HG03025 (cell line): Measurements from ENCODE around the gene SMC5.
"Not testable (repeated sequence)": the region's sequence is repeated elsewhere in the genome, so short reads cannot be mapped to it uniquely, and the experiment has no call there.

Experiments used
- ATAC-seq: cut with Tn5 transposase; IDR thresholded peaks from one replicate; pipeline ENCODE4 v1.9.1; 2021; ENCODE audit warnings: mild to moderate bottlenecking, moderate library complexity; ENCODE audit not compliant: unreplicated experiment, low FRiP score

The SMC5 gene

DNA sequence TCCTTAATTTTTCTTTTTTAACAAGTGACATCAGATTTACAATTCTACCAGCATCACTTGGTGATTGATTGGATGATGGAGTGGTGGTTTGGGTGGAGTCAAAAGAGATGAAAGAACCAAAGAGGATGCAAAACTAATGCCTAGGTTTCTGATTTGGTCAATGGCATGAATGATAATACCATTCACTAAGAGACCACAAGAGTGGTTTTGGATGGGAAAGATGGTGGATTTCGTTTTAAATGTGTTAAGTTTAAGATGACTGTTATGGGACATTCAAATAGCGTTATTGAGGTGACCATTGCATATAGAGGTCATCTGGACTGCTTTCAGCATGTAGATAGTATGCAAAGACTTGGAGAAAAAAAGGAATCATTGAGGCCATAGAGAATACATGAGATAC lies 3.6 kb downstream of the SMC5 start:
- ATAC-seq, result no peak

DNA sequence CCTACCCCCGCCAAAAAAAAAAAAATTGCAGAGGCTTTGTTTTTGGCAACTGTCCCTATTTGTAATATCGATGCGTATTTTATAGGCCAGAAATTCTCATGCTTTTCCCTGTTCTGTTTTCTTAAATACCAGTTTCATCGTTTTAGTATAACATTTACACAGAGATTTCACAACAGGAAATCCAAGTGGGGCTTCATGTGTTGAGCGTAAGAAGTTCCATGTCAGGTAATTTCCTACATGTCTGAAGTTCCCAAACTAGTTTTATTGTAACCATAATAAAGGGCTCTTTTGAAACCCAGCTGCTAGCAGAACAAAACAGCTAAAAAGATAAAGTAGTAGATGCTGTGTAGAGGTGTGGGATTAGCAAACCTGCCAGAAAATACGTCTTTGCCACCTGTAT lies 4.2 kb downstream of the SMC5 start:
- no peak for ATAC-seq

DNA sequence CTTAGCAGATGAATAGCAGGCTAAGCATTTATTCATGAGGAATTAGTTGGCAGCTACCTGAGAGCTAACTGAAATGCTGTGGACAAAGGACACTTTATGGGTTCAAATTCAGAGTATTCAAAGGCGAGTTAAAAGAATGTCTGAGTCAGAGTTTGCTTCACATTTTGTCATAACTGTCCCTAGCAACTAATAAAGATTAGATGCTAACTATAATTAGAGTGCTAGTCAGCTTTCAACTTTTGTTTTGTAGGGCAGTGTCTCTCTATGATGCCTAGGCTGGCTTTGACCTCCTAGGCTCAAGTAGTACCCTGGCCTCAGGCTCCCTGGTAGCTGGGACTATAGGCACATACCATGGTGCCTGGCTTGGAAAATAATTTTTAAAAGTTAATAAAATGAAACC lies 4.6 kb downstream of the SMC5 start:
- no peak for ATAC-seq

DNA sequence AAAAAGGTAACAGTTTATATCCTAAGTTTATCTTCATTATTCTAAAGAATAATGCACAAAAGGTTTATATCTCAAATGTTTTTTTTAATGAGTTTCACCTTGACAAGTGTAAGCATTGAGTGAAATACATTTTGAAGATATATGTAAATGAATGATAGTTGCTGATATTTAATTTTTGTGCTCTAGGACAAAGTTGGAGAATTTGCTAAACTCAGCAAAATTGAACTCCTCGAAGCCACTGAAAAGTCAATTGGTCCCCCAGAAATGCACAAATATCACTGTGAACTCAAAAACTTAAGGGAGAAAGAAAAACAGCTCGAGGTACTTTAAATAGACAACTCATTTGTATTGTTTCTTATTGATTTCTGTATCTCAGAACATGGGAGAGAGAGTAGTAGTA lies 19.5 kb downstream of the SMC5 start:
- no peak for ATAC-seq

DNA sequence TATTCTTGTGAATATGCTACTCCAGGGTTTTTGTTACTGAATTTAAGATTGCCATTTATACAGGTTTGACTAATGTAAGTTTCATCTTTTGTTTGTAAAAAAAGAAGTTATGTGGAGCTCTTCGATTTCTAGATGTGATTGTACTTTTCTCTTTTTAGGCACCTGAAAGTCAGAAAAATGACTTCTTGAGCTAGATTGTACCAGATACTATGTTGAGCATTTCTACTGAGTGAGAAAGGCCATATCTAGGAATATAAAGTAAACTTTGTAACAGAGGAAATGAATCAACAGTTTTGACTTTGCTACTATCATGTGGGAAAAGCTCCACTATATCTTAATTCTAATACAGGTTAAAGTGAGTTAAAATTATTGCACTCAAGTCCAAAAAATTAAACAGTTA lies 25.1 kb downstream of the SMC5 start:
- ATAC-seq, result no peak

DNA sequence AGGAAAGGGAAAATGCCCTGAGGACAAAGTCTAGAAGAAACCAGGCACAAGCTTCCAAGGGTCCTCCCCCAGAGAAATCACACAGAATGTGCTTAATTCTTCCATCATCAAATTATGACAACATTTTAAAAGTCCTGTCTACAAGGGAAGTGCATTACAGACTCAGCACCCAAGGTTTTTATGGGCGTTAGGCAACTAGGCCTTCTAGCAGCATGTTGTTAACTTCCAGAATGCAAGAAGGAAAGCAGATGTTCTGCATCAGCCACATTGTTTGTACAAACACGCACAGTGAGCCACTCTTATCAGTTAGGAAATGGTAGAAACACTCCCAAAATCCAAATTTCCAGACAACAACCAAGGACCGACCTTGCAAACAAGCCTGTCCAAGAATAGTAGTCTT lies 26.5 kb downstream of the SMC5 start:
- no peak for ATAC-seq

DNA sequence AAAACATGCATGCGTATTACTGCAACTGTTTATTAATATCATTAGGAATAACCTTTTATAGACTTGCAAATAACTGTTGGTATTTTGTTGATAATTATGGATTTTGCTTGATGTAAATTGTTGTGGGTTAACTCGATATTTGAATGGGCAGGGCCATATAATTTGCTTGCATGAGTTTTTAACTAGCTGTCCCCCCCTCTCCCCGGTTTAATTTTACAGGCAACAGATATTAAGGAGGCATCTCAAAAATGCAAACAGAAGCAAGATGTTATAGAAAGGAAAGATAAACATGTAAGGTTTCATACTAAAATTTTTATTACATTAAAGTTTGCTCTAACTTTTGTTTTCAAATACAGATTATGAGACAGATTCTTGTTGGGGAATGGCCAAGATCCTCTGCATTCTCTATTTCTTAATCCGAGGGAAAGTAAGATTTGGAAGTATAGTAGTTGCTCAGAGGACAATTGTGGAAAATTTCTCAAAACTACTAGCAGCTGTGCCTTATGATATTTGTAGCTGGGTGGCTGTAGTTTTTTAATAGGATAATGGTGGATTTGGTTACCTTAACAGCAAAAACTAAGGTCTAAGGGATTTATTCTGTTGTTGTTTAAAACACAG lies 27.3 kb downstream of the SMC5 start:
- ATAC-seq, result no peak

DNA sequence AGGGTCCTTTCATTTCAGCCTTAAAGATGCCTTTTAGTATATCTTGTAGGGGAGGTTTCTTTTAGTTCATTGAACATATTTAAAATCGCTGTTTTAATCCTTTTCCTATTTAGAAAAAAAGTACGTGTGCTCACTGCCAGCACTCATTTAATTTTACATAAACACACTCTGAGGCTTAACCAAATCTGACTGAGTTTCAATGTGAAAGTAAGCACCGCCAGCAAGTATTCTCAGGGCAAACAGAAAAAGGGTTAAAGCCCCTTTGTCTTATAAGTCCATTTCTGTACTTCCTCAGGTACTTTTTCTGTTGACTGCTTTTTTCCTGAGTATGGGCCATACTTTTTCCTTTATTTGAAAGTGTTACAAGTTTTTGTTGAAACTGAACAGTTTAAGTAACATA lies 31.8 kb downstream of the SMC5 start:
- ATAC-seq, result no peak

DNA sequence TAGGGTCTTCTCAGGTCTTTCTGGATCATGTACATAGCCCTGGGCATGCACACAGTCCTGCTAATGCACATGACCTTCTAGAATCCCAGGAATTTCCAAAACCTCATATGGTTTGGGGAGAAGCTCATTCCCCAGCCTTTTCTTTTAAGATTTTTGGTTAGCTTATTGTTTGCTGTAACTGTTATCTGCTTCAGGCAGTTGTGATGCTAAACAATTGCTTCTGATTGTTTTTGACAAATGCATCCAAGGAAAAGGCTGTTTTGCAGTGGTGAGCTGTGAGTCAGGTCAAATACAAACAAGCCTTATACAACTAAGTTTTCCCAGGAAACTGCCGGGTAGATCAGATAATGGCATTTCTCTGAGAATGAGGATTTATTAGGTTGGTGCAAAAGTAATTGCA lies 32.7 kb downstream of the SMC5 start:
- no peak for ATAC-seq

DNA sequence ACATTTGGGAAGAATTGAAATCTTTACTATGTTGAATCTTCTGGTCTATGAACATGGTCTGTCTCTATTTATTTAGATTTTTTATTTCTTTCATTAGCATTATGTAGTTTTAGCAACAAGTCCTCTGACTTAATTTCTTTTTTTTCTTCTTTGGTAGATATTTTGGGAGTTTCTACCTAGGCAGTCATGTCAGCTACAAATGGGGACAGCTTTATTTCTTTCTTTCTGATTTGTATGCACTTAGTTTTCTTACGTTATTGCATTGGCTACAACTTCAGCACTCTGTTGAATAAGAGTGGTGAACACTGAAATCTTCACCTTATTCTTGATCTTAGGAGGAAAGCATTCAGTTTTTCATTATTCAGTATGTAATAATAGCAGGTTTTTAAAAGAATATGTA lies 33.5 kb downstream of the SMC5 start:
- ATAC-seq, result no peak

DNA sequence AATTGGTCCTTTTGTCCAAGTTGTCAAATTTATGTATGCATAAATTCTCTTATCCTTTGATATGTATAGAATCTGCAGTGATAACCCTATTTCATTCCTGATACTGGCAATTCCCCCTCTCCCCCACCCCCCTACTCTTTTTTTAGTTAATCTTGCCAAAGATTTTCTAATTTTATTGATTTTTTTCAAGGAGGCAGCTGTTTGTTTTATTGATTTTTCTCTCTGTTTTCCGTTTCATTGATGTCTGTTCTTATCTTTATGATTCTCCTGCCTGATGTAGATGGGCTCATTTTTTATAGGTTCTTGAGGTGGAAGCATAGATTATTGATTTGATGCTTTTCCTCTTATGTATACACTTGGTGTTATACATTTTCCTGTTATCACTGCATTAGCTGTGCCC lies 34.4 kb downstream of the SMC5 start:
- no peak for ATAC-seq

DNA sequence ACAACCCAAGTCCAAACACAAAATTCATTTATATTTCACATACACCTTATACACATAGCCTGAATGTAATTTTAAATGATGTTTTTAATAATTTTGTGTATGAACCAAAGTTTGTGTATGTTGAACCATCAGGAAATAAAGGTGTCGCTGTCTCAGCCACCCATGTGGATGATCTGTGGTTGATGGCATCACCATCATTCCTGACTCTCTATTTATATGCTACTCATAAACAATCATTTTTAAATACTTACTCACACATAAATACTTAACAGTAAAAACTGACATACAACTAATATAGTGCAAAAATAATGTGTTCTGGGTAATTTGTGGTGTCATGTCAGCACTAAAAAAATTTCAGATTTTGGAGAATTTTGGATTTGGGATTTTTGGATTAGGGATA lies 38.4 kb downstream of the SMC5 start:
- no peak for ATAC-seq

DNA sequence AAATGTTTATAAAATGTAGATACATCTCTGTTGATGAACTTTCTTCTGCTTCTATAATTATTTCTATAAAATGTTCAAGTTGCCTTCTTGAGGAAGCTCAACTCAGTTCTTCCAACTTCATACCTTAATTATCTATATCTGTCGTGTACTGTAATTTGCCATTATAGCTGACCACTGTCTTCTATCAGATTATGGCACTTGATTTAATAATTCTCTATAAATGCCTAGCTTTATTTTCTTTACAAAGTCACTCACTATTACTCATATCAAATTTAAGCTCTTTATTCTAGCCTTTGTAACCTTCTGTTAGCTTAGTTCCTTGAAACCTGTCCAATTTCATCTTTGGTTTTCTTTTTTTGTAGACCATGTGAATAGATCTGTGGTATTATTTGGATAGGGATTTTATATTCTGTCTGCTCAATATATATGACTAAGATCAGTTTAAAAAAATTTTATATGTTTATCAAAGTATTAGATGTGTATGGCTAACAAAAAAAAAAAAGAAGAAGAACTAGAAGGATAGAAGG lies 39.5 kb downstream of the SMC5 start:
- no peak for ATAC-seq

DNA sequence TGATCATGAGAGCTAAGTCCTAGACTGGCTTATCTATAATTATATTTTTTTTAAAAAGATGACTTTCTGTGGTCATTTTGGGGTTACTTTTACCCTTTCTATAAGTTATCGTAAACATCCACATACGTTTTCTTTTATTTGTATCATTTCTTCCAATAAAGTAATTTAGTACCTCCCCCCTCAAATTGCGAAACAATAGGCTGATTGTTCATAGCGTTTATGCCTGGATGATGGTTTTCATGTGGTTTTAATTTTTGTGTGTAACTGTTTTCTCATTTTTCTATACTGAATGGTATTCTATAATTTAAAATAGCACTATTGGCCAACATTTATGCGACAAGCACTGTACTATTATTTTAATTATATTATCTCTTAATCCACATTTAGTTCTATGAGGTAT lies 44.5 kb downstream of the SMC5 start:
- no peak for ATAC-seq

DNA sequence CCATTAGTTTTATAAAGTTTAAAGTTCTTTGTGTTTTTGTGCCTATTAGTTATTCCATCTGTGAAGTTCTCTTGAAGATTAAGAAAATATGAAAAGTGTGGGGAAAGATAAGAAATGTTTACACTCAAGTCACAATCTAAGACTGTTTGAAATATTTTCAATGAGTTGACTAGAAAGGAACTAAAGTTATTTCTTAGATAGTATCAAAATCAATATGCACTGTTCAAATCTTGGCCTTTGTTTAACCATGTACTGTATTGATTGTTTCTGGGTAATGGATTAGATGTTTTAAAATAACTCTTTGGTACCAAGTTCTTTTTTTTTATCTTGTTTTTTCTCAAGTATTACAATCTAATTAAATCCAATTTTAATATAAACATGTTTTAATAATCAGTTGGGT lies 46.0 kb downstream of the SMC5 start:
- no peak for ATAC-seq

DNA sequence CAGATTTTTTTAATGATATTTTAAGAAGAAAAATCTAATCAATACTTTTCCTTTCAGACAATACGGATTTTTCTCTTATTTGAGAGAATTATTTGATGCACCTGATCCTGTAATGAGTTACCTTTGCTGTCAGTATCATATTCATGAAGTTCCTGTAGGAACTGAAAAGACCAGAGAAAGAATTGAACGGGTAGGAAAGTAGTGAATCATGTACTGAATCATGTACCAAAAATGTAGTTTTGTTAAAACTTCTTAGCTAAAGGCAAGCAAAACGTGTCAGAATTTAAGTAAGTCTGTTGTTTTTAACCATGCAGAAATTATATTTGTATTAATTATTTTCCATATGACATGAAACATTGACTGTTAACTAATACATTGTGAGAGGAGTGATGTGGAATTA lies 56.6 kb downstream of the SMC5 start:
- no peak for ATAC-seq

DNA sequence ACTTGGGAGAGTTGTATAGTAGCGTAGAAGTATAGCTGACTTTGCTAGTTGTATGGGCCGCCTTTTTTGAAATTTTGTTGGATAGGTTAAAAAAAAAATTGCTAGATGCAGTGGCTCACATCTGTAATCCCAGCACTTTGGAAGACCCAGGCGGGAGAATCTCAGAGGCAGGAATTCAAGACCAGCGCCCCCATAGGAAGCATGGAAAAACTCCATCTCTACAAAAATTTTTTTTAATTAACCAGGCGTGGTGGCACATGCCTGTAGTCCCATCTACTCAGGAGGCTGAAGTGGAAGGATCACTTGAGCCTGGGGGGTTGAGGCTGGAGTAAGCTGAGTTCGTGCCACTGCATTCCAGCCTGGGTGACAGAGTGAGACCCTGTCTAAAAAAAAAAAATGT lies 59.2 kb downstream of the SMC5 start:
- no peak for ATAC-seq

DNA sequence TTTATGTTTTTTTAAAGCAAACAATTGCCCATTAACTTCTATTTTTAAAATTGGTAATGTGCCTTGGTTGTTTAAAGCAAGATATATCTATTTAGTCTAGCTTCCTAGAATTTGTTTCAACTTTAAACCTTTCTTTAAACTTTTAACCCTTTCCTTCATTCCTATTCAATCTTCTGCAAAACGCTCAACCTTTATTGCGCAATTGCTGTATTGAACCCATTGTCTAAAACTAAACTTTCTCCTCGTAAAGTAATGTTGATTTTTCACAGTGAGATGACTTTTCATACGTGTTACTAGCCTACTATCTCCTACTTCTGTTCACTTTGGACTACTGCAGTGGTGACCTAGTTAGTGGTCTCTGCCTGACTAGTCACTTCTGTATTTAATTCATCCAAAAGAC lies 63.3 kb downstream of the SMC5 start:
- no peak for ATAC-seq

DNA sequence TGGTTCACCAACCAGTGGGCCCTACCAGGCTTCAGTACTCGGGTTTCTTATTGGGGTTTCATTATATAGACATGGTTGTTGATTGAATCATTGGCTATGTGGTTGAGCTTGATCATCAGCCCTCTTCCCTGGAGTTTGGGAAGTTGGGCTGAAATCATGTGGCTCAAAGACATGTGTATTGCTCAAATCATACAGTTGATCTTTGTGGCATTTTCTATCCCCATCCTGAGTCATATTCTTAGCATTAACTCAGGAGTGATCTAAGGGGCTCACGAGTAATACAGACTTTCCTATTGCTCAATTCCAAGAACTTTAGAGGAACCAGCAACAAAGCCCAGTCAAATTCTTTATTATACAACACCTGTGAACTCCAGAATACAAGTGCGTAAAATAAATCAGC lies 66.2 kb downstream of the SMC5 start:
- no peak for ATAC-seq

DNA sequence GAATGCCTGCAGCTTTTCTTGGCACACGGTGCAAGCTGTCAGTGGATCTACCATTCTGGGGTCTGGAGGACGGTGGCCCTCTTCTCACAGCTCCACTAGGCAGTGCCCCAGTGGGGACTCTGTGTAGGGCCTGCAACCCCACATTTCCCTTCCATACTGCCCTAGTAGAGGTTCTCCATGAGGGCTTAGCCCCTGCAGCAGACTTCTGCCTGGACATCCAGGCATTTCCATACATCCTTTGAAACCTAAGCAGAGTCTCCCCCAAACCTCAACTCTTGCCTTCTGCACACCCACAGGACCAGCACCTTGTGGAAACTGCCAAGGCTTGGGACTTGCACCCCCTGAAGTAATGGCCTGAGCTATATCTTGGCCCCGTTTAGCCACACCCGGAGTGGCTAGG lies 69.8 kb downstream of the SMC5 start:
- not testable (repeated sequence) for ATAC-seq

DNA sequence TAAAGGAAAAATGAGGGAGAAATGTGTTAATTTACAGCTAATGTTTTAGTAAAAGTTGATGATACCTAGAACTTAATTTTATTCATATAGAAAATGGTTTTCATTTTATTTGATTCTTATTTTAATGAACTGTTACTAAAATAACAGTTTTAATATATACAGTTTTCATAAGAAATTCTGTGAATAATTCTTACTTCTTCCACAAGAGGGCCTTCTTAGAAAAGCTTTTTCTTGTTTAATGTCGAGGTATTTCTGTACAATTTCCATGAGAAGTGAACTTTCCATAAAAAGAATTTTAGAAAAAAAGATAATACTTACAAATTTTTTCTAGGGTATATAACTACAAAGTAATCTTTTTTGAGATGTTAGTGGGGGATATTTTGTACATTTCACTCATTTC lies 81.8 kb downstream of the SMC5 start:
- ATAC-seq, result no peak

DNA sequence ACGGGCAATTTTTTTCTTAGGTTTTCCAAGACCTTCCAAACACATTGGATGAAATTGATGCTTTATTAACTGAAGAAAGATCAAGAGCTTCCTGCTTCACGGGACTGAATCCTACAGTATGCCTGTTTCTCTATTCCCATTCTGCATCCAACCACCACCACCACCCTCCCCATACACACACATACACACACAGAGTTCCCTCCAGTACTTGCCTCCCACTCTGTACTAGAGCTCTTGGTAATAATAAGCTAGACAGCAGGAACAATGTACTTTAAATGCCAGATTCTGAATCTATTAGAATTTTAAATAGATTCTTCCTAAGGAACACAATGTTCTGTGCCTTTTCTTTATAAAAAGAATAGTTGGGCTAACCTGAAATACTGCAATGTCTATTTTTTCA lies 88.3 kb downstream of the SMC5 start:
- ATAC-seq, result no peak

DNA sequence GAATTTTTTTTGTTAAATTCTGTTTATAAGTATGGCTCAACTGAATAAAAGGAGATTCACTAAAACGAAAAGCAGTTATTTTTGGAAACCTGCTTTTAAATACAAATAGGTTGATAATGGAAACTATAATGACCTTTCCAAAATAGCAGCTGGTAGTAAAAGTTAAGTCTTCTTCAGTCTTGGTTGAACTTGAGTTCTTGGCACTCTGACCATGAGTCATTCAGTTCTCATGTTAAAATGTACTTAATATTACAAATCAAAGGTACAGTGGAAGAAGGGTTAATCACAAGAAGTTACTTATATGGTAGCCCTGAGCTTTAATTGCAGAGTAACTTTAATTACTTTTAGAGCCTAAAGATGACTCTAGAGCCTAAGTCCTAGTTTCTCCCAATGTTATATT lies 93.6 kb downstream of the SMC5 start:
- ATAC-seq, result no peak
